Adipocyte (in vitro differentiated cells): ENCODE results near the gene ADAM12.
"Not testable (repeated sequence)": the region's sequence is repeated elsewhere in the genome, so short reads cannot be mapped to it uniquely, and the experiment has no call there.

ENCODE experiments used
- DNase-seq: peaks from one replicate; pipeline ENCODE4 v3.0.0-alpha.2; 2015; ENCODE audit warnings: low read depth
- H3K27me3 ChIP-seq: replicated peaks from 2 replicates; pipeline ENCODE4 v1.7.0; 2013; ENCODE audit warnings: mild to moderate bottlenecking, low read length, moderate library complexity; ENCODE audit not compliant: control insufficient read depth, insufficient read depth
- H3K36me3 ChIP-seq: 2 replicates; pipeline ENCODE4 v1.7.0; 2013; ENCODE audit warnings: low read length, mild to moderate bottlenecking, moderate library complexity; ENCODE audit not compliant: control insufficient read depth, insufficient read depth, severe bottlenecking
- H3K4me1 ChIP-seq: 2 replicates; pipeline ENCODE4 v1.7.0; 2013; ENCODE audit warnings: mild to moderate bottlenecking, low read length, moderate library complexity; ENCODE audit not compliant: control insufficient read depth, insufficient read depth
- H3K4me3 ChIP-seq: 2 replicates; pipeline ENCODE4 v1.7.0; 2013; ENCODE audit warnings: mild to moderate bottlenecking, low read length, moderate library complexity
- H3K9ac ChIP-seq: 2 replicates; pipeline ENCODE4 v1.7.0; 2013; ENCODE audit warnings: mild to moderate bottlenecking, low read length, moderate library complexity
- H3K9me3 ChIP-seq: 2 replicates; pipeline ENCODE4 v1.7.0; 2013; ENCODE audit warnings: mild to moderate bottlenecking, low read length, moderate library complexity; ENCODE audit not compliant: control insufficient read depth

Gene ADAM12

DNA sequence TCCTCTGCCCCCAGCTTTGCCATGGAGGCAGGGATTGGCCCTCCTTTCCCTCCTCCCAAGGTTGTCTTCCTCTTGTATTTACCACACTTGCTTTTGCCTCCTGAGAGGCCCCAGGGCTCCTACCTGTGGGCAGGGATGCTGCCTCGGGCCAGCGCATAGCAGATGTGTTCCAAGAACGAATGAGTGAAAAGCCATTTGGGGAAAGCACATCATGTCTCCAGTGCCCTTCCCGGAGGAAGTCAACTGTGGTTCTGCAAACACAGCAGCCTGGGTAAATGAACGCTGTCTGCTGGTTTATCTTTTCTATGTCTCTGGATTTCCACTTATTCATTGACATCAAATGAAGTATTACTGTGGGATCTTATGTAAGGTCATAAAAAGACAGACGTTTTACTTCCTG, 330.2 kb downstream of the ADAM12 start:
- no peaks in the 10 kb centered on the region for H3K27me3 ChIP-seq
- peaks cover 43% of the 10 kb centered on the region for H3K4me1 ChIP-seq
- H3K9ac ChIP-seq, result no peak overlapping the region
- no peak overlapping the region for H3K4me3 ChIP-seq
- peaks cover 19% of the 10 kb centered on the region for H3K36me3 ChIP-seq
- DNase-seq, result no peak
- H3K9me3 ChIP-seq, result no peaks in the 10 kb centered on the region

DNA sequence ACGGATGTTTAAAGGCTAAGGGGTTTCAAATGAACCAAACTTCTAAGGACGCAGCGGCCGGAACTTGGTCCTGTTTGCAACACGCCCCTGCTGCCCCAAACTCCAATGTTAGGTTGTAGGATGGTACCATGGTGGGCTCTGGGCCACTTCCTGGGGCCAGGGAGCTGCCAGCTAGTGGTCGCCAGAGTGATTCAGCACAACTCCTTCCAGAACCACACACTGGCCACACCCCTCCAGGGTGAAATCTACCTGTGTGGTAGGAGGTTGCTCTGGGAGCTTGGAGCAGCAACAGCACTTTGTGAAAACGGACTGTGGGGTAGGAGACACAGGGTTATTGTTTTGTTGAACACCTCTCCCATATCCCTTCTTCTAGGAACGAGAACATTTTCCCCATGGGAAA, 330.8 kb downstream of the ADAM12 start:
- no peak for DNase-seq
- H3K4me1 ChIP-seq, result peaks cover 38% of the 10 kb centered on the region
- H3K27me3 ChIP-seq, result no peaks in the 10 kb centered on the region
- H3K9ac ChIP-seq, result no peak overlapping the region
- no peaks in the 10 kb centered on the region for H3K9me3 ChIP-seq
- H3K36me3 ChIP-seq, result peaks cover 25% of the 10 kb centered on the region
- no peak overlapping the region for H3K4me3 ChIP-seq

DNA sequence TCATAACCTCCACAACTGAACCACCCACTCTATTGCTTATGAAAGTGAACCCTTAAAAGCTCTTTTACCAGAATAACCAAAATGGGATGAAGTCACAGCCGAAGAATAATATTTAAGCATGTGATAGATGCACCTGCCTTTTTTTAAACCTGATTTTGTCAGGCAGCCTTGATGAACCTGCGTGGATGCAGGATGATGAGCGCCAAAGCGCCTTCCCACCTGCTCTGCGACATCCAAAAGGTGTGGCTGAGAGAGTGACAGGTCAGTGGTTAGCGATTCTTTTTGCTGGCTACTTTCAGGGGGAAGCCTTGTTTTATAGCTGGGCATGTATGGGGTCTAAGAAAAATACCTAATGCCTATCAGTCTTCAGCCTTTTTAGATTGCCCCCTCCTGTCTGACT, 334.1 kb downstream of the ADAM12 start:
- Histone ChIP-seq H3K27me3 (no peaks in the 10 kb centered on the region), H3K9me3 (no peaks in the 10 kb centered on the region), H3K9ac (no peak overlapping the region)

DNA sequence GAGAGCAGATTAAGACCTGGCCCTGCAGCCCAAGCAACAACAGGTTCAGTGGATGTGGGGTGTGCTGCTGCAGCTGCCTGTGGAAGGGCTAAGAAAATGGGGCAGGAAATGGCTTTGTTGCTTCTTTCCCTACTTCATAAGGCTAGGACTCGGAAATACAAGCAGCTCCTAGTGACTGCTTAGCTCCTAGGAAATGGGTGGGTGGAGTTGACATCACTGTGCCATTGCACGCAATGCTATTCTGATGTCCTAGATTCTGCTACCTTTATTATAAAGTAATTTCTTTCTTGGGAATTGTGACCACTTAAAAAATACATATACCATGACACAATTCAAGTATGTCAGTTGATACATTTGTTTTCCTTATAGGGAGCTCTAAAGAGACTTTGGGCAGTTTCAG, 336.1 kb downstream of the ADAM12 start:
- Histone ChIP-seq H3K4me1 (peaks cover 9% of the 10 kb centered on the region), H3K4me3 (no peak overlapping the region), H3K9me3 (no peaks in the 10 kb centered on the region), H3K9ac (no peak overlapping the region), H3K36me3 (peaks cover 16% of the 10 kb centered on the region), H3K27me3 (no peaks in the 10 kb centered on the region)
- no peak for DNase-seq

More for the DNA sequence above, 334.1 kb downstream of the ADAM12 start:
- H3K4me3 ChIP-seq, result no peak overlapping the region
- peaks cover 14% of the 10 kb centered on the region for H3K4me1 ChIP-seq
- H3K36me3 ChIP-seq, result peaks cover 25% of the 10 kb centered on the region
- DNase-seq, result no peak

DNA sequence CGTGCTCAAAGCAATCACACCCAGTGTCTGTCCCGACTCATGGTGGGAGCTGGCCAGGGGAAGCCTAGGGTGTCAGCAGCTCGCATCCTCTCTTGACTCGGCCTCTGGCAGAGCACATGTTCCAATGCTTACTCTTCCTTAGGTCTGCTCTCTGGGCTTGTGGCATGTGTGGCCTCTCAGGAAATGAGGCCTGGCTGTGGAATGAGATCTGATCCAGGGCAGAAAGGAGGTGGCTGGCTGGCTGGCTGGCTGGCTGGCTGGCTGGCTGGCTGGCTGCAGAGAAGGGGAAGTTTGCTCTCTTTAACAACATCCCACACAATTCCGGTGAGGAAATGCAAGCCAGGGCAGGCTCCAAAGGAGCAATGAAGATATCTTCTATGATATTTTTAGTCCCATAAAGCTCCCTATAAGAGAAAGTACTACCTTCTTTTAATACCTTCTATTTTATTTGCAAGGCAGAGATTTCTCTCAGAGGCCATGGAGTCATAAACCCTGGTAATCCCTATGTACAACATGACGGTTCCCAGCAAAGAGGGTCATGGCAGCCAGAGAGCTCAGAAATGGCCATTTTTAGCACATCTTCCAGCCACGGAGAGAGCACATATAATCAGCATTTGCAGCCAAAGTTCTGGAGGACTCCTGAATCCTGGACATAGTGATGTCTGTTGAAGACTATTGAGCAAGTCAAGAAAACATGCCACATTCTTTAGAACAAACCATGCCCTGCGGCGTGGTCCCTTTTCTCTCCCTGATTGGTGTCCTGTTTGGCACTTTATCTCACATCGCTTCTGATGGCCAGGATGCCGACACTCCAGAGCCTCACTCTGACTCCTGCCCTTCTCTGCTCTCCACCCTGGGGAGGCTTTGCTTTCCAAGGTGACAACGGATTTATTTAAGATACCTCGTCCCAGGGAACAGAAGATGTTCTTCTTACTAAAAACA, 338.2 kb downstream of the ADAM12 start:
- Histone ChIP-seq H3K9me3 (no peaks in the 10 kb centered on the region), H3K9ac (no peak overlapping the region), H3K4me3 (no peak overlapping the region), H3K4me1 (peaks cover 16% of the 10 kb centered on the region), H3K36me3 (peaks cover 22% of the 10 kb centered on the region), H3K27me3 (no peaks in the 10 kb centered on the region)
- DNase-seq, result peak; percentile 71

DNA sequence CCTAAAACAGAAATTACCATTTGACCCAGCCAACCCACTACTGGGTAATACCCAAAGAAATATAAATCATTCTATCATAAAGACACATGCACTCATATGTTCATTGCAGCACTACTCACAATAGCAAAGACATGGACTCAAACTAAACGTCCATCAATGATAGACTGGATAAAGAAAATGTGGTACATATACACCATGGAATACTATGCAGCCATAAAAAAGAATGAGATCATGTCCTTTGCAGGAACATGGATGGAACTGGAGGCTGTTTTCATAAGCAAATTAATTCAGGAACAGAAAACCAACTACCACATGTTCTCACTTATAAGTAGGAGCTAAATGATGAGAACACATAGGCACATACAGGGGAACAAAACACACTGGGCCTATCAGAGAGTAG, 340.5 kb downstream of the ADAM12 start:
- Histone ChIP-seq H3K36me3 (peaks cover 26% of the 10 kb centered on the region), H3K4me1 (peaks cover 17% of the 10 kb centered on the region)
- H3K9me3 ChIP-seq, H3K27me3 ChIP-seq, H3K9ac ChIP-seq, H3K4me3 ChIP-seq, DNase-seq: not testable (repeated sequence)

DNA sequence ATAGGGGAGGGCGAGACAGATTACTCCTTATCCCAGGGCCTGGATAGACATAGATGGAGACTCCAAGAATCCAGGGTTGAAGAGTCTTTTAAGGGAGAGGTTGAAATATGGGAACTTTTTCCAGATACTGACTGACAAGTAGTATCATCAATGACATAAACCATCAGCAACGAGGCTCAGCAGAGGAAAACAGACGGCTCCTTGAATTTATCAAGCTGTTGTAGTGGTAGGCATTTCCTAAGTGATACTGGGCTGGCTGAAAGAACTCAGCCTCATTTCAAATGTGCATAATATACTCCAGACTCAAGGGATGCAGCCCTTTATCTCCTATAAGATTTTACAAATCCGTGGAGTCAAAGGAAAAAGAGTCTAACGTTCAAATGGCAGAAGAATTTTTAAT, 341.4 kb downstream of the ADAM12 start:
- no peak for DNase-seq
- Histone ChIP-seq H3K36me3 (peaks cover 26% of the 10 kb centered on the region), H3K27me3 (no peaks in the 10 kb centered on the region), H3K4me3 (no peak overlapping the region), H3K9me3 (no peaks in the 10 kb centered on the region), H3K4me1 (peaks cover 24% of the 10 kb centered on the region), H3K9ac (no peak overlapping the region)

DNA sequence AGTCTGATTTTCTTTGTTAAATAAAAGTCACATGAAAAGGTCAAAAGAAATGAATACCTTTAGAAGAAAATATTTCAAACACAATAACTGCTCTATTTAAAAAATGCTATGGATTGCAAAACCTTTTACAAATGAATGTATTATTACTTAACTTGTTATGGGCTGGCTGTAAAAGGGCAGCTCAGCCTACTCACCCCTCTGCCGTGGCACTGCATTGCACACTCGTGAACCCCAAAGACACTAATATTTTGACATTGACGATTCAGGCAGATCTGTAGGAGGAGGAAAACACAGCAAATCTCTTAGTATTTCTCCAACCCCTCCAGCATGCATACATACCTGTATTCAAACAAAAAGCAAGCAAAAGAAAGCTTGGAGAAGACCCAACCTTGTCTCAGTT, 342.4 kb downstream of the ADAM12 start:
- Histone ChIP-seq H3K36me3 (peaks cover 34% of the 10 kb centered on the region), H3K9me3 (no peaks in the 10 kb centered on the region), H3K4me3 (no peak overlapping the region), H3K9ac (no peak overlapping the region), H3K27me3 (no peaks in the 10 kb centered on the region), H3K4me1 (peaks cover 24% of the 10 kb centered on the region)
- DNase-seq, result peak; percentile 36

DNA sequence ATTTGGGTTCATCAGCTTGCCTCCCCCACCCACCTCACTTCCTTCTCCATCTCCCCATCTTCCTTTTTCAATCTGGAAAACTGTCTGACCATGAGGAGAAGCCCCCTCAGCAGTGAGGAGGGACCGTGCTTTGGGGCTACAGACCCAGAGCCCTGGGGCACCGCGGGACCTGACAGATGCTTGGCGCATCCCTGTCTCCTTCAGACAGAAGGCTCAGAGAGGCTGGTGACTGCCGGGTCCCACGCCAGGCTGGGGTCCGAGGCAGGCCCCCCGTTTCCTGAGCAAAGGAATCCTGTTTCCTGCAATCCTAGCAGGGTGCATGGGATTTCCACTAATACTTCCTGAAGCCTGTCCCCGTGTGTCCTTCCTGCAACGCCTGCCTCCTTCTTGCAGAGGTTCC, 344.9 kb downstream of the ADAM12 start:
- Histone ChIP-seq H3K4me3 (no peak overlapping the region), H3K36me3 (peaks cover 53% of the 10 kb centered on the region), H3K9ac (no peak overlapping the region), H3K4me1 (peaks cover 15% of the 10 kb centered on the region), H3K9me3 (no peaks in the 10 kb centered on the region), H3K27me3 (no peaks in the 10 kb centered on the region)
- DNase-seq, result no peak

DNA sequence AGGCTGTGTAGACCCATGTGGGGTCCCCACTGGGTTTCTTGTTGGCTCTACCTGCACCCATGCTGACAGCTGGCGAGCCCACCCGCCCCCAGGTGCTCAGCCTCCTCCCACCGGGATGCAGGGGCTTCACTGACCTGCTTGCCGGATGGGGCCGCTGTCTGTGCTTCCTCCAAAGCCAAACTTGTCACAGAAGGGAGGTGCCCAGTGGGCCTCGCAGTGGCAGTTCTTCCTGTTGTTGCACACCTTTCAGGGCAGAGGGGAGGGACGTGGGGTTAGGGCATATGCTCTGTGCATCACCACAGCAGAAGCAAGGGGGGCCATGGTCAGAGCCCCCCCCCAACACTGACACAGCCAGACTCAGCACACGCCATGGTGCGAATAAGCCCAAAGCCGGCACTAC, 345.4 kb downstream of the ADAM12 start:
- H3K27me3 ChIP-seq, result no peaks in the 10 kb centered on the region
- H3K36me3 ChIP-seq, result peaks cover 55% of the 10 kb centered on the region
- peaks cover 15% of the 10 kb centered on the region for H3K4me1 ChIP-seq
- no peak overlapping the region for H3K9ac ChIP-seq
- DNase-seq, result no peak
- no peaks in the 10 kb centered on the region for H3K9me3 ChIP-seq
- no peak overlapping the region for H3K4me3 ChIP-seq

DNA sequence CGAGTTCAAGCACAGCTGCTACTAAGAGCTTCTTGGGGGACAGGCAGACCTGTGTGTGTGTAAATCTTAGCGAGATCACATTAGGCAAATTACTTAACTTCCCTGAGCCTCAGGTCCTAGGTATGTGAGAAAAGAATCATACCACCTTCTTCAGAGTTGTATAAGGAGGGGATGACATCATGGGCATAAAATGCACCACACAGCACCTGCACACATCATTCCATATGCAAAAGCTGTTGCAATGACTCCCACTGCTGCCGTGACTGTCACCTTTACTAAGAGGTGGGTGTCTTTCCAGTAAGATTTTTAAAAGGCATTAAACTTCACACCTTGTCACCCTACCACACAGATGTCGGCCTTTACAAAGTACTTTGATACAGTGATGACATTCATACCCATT, 345.9 kb downstream of the ADAM12 start:
- DNase-seq, result no peak
- no peak overlapping the region for H3K9ac ChIP-seq
- H3K4me1 ChIP-seq, result peaks cover 15% of the 10 kb centered on the region
- H3K27me3 ChIP-seq, result no peaks in the 10 kb centered on the region
- no peaks in the 10 kb centered on the region for H3K9me3 ChIP-seq
- H3K4me3 ChIP-seq, result no peak overlapping the region
- peaks cover 61% of the 10 kb centered on the region for H3K36me3 ChIP-seq
